ENCODE data around the gene NKX6-1.

Gene NKX6-1

DNA sequence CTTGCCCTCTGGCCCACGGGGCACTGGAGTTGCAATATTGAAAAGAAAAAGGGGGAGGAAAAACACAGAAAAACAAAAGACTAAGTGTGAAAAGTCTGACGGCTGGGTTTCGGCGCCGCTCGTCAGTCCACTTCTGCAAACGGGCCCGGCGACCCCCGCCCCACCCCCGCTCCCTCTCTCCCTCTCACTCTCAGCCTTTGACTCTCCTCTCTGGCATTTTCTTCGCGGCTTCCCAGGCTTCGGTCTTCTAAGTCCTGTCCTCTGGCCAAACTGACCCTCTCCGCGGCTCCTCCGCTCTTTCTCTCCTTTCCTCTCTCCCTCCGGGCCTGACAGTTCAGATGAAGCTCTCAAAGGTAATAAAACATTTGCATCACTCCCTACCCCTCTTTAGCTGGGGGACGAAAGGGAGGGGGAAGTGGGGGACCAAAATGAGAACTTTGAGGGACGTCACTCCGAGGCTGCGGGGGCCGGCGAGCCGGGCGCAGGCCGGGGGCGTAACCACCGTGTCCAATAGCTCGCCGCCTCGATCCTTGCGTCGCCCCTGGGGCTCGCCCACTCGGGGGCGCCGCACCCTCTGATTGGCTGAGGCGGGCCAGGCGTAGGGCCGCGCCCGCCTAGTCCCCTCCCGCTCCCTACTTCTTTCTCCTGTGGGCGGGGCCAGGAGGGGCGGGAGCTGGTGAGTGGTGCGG is at the start of gene NKX6-1:
Gene NKX6-1, minus strand, starts transcription at position 358 of the 689 bp plus-strand sequence. CDS start 1,064 bp downstream, outside the sequence.
- peak; percentile 64 for DNase-seq

DNA sequence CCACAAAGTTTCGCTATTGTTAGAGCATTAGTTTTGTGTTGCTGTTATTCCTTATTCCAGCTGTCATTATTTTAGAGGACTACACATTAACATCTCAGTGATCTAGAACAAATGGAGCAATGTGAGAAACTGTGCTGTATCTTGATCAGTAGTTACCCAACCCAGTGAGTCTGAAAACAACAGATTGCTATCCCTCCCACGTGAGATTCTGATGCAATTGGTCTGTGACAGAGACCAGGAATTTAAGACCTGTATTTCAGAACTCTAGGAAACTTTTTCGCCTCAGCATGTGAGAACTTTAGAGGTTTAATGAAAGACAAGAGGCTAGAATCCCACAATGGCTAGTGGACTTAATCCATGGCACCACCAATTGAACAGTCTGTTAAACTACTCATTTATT is 48.1 kb upstream of the NKX6-1 start:
- DNase-seq: no peak

DNA sequence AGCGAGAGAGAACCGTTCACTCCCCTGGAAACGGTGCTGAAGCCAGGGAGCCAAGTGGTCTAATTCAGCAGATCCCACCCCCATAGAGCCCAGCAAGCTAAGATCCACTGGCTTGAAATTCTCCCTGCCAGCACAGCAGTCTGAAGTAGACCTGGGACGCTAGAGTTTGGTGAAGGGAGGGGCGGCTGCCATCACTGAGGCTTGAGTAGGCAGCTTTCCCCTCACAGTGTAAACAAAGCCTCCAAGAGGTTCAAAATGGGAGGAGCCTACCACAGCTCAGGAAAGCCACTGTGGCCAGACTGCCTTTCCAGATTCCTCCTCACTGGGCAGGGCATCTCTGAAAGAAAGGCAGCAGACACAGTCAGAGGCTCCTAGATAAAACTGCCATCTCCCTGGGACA is 46.0 kb upstream of the NKX6-1 start:
- DNase-seq: no peak

DNA sequence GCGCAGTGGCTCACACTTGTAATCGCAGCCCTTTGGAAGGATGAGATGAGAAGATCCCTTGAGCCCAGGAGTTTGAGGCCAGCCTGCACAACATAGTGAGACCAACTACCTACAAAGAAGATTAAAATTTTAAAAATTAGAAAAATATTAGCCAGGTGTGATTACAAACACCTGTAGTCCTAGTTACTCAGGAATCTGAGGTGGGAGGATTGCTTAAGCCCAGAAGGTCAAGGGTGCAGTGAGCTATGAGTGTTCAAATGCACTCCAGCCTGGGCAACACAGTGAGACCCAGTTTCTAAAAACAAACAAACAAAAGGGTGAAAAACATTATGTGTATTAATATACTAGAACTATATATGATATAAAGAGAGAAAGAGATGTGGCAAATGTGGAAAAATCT is 36.8 kb upstream of the NKX6-1 start:
- DNase-seq: no peak

DNA sequence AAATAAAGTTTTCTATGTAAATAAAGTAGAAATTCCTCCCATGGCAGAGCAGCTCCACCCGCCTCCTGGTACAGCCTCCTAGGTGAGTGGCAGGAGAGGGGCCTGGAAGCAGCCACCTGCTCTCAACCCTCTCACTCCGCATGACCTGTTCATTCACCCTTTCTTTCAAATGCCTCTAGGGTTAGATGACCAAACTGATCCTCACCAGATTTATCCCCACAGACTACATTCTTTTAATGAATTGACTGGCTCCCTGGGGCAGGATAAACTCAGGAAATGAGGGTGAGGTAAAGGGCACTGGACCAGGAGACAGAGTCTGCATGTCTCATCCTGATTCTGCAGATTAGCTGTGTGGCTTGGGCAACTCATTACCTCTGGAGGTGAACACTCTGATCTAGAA is 32.6 kb upstream of the NKX6-1 start:
- DNase-seq: no peak

DNA sequence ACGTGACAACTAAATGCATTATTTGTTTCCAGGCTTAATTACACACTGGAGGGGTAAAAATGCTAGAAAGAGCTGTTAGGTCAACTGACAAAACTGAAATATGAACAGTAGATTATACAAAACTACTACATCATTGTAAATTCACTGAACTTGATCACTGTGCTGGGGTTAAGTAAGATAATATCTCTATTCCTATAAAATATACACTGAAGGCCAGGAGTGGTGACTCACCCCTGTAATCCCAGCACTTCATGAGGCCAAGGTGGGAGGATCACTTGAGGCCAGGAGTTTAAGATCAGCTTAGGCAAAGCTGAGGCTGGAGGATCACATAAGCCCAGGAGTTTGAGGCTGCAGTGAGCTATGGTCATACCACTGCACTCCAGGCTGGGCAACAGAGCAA is 31.8 kb upstream of the NKX6-1 start:
- DNase-seq: no peak

DNA sequence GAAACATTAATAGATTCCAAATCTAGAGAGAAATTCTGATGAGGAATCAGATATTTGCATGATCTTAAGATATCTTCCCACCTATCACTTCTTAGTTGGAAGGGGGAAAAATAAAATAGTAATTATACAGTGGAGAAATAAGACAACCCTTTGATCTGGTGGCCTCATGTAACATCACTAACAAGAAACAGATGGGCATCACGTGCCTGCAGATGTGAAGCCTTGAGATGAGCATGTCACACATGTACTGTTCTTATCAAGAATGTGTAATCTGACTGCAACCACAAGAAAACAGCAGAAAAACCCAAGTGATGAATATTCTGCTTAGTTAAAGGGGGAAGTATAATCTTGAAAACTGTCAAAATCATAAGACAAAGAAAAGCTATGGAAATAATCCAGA is 31.4 kb upstream of the NKX6-1 start:
- no peak for DNase-seq

DNA sequence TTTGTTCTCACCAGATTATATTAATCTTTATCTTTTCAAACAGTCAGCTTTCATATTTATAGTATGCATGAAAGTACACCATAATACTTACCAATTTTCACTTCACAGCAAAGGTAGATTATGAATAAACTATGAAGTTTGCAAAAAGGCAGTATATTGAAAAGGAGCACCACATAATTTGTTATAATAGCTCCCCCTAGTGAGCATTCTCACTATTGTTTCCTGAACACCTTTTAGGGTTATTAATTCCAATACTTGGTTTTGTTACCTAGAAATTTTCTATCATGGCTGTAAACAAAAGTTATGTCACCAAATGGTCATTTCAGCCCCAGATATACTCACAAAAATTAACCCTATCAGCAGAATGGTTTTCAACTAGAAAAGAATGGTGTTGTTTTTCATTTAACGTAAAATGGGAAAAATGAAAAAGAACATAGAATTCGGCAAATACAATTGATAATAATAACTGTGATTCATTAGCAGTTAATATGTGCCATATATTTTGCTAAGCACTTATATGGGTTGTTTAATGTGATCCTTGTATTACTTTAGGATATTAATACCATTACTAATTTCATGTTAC is 30.2 kb upstream of the NKX6-1 start:
- peak; percentile 67 for DNase-seq

DNA sequence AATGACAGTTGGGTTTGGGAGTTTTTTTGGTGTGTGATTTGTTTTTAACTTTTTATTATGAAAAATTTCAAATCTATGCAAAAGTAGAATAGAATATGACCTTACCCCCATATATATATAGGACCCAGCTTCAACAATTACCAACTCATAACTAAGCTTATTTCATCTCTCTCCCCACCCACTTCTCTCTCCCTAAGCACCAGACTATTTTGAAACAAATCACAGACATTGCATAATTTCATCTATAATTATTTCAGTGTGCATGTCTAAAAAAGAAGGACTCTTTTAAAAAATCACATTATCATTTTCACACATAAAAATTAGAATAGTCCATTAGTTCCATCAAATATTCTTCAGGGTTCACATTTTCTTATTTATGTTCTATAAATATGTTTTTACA is 28.3 kb upstream of the NKX6-1 start:
- DNase-seq: peak; percentile 16

DNA sequence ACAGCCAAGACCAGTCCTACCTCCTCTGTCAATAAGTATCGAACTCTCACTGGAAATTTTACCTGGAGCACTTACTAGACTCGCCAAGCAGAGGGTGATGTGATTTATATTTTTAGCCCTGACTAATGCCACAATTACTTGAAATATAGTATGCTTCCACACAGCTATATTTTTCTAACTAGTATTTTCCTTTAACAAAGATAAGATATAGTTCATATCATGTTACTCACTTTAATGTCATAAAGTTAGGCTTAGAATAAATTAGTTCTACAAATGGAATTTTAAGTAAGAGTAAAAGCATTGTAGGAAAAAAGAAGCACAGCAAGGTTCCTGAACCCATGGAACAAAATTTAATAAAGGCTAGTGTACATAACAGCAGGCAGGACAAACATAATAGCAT is 16.0 kb upstream of the NKX6-1 start:
- no peak for DNase-seq

DNA sequence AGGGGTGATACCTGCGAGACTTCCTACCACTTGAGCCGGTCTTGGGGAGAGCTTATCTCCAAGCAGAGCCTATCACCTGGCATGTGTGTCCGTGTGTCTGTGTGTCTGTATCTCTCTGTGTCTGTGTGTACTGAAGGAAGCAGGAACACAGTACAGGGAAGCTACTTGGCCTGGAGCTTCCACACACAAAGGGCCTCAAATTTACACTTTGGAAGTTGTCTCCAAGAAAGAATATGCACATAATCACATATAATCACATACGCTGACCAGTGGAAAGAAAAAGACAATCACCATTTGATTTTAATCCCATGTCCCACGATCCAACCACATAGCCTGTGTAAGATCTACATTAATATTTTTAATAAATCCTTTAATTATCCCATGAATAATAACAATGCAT is 13.2 kb upstream of the NKX6-1 start:
- DNase-seq: no peak

DNA sequence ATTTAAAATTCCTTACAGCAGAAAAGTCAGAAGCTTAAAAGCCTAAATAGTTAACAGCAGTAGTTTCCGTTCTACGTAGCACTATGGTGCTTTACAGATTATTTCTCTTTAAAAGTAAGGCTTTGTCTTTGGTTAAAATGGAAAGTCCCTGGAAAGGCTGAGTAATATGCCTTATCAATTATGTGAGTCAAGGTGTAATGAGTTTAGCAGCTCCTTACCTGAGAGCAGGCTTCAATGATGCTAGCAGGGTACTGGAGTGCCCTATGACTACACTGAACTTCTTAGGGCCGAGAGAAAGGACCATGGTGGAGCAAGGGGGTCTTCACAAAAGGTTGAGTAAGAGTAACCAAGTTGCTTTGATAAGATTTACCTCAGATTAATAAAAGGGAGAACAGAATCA is 12.6 kb upstream of the NKX6-1 start:
- no peak for DNase-seq

DNA sequence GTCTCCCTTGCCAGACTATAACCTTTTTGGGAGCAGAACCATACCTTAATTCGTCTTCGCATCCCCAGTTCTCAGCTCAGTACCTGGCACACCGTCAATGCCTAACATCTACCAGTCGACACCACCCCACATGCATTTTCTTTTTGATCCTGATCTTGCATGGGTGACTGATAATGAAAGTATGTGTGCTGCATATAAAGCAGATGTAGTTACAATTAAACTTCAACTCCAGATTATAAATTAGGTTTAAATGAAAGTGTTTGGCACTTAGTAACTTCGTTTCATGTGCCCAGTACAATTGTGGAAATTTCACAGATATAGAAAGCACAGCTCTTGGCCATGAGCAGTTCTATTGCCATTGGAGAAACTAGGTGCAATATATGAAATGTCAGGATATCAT is 8.8 kb upstream of the NKX6-1 start:
- no peak for DNase-seq

DNA sequence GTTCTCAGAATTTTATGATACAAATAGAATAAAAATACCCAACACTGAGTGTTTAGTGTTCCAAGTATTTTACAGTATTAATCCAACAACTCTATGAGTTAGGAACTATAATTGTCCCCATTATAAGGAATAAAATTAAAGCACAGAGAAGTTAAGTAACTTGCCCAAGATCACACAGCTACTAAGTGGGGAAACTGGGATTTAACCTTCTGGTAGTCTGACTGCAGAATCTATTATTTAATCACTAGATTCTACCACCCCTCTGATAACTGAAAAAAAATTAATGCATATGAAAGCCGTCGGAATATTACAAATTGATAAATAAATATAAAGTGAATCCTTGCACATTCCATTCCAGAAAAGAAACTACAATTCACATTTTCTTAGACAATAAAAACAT is 5.7 kb upstream of the NKX6-1 start:
- DNase-seq: no peak

DNA sequence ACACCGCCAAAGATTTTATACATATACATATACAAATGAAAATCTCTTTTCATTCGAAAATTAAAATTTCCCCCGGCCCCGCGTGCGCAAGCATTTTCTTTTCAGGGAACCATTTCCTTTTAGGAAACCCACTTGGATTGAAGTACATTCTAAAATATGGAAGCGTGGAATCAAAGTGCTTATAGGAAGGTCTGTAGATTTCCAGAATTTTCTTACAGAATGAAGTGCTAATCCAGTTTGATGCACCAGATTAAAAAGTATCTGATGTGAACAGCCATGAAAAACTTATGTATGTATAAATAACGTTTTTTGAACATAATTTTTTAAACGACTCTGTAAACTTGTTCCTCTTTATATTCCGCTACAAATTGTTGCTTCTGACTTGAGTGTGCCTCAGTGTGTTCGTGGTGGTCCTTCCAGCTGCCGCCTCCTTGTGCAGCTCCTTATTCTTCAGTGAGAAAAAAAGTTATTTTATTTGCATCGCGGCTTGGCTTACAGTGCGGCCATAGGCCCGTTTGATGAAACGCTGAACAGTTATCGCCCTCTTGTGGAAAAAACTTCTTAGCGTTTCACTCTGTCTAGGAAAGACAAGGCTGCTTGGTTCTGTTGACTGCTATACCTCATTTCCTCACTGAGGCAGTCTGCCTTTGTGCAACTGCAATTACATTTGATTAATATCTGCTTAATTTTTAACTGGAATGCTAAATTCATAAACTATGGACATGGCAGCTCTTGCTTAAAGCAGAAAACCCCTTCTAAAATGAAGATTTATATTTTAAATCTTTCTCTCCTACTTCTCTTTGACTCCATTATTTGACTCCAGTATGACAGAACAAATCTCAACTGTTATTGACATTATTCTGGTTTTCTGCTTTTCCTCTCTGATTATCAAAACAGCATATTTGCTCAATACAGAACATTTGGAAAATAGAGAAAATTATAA is 4.7 kb upstream of the NKX6-1 start:
- peak; percentile 81 for DNase-seq

DNA sequence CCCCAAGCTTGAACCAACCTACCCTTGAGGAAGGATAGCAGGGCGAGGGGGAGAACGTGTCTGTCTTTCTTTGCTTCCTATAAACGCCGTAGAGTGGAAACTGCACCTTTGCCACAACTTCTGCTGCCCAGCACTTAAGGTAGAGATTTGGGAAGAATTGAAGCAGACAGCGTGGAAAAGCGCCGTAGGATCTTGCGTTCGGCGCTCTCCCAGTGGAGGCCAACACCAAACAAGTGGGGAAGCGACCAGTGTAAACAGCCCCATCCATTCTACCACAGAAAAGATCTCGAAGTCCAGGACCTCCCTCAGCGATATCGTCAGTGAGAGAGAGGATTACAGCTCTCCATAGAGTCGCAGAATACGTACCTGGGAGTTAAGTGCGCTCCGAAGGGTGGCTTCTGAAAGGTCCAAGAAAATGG is 3.9 kb upstream of the NKX6-1 start:
- DNase-seq: no peak

DNA sequence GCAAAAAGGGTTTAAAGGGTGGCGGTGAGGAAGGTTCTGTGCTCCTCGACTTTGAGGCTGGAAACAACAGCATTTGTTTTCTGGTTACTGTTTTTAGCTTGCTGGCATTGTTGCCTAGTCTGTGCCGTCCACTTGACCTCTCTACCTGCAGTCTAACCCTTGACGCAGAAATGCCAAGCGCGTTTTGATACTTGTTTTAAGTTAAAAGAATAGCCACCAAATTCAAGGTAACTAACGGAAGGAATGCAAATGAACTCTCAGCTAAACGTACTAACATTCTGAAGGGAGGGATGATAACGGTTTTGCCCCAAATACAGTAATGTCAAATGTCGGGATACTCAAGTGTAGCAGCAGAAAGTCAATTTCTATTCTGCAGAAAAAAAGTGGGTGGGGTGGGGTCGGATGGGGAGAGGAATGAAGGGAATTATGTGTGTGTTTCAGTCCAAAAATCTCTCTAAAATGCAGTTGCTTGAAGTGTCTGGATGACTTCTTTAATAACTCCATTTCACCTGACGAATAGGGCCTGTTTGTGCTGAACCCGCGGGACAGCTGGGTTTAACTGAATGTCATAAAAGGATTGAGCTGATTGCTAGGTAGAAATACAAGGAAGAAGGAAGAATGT is 3.4 kb upstream of the NKX6-1 start:
- no peak for DNase-seq

DNA sequence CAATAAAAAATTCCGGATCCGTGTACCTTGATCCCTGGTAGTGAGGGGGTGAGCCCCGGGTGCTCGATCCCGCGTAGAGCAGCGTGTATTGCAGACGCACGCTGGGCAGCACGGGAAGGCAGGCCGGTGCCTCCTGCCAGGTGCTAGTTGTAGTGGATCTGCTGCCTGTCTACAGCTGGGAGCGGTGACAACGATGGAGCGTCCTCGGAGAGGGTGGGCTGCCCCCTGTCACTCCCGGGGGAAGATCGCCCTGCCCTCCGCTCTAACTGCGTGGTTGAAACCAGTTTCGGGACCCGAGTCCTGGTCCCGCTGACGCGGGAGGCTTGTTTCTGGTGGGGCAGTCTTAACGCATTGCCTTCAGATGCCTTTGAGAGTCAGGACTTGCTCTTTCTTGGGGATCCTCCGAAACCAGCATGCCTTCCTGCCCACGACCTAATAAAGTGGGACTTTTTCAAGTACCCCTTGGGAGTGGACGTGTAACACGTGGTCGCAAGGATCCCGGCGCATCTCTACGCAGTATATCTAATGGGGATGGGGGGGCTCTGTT is 2.7 kb upstream of the NKX6-1 start:
- no peak for DNase-seq

DNA sequence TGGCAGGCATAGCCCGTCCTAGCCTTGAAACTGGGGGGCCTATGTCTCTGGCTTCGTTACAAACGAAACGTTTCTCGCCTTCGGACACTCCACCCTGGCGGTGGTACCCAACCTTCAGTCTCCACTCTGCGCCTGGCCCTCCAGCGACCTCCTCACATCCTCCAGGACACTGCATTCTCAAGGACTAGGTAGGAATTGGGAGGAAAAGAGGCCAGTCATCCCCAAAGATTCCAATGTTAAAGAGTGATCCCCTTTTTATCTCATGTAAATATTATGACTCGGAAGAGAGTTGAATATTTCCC is 2.1 kb upstream of the NKX6-1 start:
- no peak for DNase-seq

DNA sequence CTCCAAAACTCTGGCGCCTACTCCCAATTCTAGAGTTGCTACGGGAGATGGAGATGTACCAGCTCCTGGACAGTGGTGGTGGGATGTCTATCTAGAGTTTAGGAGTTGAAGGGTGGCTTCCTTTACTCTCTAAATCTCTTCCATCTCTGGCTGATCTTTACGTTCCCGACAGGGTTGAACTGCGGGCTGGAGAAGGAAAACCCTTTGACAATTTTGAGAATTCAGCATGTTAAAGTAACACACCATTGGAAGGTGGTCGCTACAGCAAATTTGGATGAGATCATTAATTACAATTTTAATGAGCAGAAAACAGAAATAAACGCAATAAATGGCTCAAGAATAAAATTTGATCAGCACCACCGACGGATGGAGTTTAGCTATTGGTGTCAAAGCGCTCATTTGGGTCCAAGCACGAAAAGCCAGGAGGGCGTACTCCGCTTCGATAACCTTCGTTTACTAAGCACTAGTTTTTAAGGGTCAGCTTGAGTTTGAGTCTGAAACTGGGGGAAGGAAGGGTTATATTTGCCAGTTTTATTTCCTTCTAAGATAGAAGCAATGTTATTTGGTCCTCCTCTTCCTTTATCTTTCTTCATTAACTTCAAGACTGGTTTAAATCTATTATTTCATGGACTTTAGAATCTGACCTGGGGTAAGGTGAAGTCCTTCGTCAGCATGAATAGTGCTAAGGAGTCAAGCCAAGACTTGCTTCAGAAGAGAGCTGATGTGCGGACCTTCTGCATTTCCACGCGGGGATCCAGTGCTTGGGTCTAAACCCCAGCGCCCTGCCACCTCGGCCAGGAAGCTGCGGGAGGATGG is 1.5 kb upstream of the NKX6-1 start:
- DNase-seq: no peak

DNA sequence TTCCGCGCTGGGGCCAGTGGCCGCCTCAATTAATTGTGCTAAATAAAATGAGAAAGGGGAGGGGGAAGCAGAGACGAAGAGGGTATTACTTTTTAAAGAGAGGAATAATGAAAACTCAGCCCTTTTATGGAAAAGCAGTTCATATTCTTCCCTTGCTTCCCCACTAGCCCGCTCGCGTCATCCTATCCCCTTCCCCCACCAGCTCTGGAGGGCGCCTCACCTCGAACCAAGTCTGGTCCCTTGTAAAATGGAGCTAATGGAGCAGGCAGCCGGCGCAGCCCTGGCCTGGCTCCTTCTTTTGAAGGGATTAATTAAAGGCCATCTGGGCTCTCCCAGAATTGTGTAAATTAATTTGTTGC is 511 bp upstream of the NKX6-1 start:
- no peak for DNase-seq

DNA sequence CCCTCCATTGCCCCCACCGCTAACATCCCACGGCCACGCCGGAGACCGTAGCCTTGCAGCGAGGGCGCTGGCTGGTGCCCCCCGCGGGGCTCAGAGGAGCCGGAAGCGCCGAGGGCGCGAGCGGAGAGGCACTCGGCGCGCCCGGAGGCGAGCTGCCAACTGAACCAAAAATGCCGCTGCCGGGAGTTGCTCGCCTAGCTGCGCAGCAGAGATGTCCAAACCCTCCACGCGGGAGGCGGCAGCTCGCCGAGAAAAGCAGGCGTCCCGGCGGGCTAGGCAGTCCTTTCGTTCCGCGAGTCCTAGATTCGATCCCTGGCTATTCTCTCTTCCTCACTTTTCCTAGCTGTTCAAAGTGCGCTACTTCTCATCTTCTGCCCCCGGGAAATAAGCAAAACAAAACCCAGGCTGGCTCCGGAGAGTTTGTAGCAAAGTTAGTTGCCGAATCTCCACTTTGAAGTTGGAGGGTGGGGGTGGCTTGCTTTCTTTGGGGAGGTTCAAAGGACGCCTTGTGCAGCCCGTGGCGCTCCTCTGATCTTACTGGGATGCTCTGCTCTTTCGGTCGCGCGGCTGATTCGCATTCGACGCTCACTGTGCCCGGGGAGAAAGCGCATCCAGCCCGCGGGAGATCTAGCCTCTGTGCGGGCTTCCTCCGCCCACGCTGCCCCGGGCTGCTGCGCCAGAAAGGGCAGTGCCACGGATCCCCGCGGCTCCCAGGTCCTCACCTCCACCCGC is 723 bp downstream of the NKX6-1 start:
- peak; percentile 32 for DNase-seq
